Left renal cortex interstitium (tissue), 4 donors: ENCODE results near the gene SAA1. TPM values are rescaled to one million over a fixed set of nuclear protein-coding genes. Genes with fewer than 3 reads are reported as not detected.
"Not testable (repeated sequence)": the region's sequence is repeated elsewhere in the genome, so short reads cannot be mapped to it uniquely, and the experiment has no call there.

ENCODE experiments used
- DNase-seq, 4 donors: peaks; one replicate each; pipeline ENCODE4 v3.0.0-alpha.2; 2013; ENCODE audit warnings: low read depth in 4 of 4, low spot score in 2 of 4, missing footprints in 1 of 4
- polyA plus RNA-seq, 4 donors: library from polyadenylated mRNA; unstranded; fragments of 120-200 nt; gene quantifications; one replicate each; pipeline ENCODE4 v1.2.1, GENCODE V29; 2013; ENCODE audit not compliant: insufficient read length in 4 of 4

Gene SAA1
- polyA plus RNA-seq, 4 donors = not detected

DNA sequence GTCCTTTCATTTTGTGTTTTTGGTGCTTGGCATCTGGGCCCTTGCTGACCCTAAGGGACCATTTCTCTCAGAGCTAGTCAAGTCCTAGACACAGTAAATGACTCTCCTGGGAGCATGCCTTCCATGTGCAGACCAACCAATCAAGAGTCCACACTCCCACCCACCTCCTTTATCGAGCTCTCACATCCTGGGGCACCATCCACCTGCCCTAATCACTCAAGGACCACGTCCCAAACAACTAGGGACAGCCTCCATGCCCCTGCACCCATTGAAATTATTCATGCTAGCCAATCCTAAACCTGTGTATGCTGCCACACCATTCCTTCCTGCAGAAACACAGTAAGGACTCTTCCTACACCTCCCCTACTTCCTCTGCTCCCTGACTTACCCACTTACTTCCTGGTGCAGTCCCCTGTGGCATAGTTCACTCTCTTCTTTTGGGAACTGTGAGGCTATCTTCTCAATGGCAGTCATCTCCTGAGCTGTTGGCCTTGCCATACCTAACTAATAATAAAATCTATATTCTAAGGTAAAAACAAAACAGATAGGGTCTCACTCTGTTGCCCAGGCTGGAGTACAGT lies 11.2 kb upstream of the SAA1 start:
- no peak for DNase-seq

DNA sequence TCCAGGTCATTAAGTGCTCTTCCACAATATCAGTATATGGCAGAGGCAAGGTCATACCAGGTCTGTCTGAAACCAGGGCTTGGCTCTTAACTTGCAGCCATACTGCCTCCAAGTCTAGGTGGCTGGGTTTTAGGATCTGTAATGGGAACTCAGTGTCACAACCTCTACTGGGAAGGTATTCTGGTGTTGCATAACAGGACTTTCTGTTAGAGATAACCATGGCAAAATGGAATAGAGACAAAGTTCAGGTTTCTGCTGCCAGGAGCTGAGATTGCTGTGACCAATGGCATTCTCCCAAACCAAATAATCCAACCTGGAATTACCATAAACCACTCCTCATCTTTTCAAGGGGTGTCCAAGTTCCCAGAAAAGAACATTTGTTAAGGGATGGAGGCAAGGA lies 6.8 kb upstream of the SAA1 start:
- no peak for DNase-seq

DNA sequence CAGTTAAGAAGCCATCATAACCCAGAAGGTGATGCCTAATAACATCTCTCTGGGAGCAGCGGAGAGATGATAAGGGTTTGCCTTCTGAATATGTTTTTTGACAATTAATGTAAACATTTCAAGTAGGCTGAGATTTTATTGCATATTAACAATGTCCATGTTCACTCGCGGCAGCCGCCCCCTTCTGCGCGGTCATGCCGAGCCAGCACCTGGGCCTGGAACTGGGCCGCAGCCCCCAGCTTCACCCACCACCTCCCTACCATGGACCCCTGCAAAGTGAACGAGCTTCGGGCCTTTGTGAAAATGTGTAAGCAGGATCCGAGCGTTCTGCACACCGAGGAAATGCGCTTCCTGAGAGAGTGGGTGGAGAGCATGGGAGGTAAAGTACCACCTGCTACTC lies 4.3 kb upstream of the SAA1 start:
- DNase-seq = no peak

DNA sequence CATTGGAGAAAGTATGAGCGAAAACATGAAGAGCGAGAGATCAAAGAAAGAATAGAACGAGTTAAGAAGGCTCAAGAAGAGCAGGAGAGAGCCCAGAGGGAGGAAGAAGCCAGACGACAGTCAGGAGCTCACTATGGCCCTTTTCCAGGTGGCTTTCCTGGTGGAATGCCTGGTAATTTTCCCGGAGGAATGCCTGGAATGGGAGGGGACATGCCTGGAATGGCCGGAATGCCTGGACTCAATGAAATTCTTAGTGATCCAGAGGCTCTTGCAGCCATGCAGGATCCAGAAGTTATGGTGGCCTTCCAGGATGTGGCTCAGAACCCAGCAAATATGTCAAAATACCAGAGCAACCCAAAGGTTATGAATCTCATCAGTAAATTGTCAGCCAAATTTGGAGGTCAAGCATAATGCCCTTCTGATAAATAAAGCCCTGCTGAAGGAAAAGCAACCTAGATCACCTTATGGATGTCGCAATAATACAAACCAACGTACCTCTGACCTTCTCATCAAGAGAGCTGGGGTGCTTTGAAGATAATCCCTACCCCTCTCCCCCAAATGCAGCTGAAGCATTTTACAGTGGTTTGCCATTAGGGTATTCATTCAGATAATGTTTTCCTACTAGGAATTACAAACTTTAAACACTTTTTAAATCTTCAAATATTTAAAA lies 3.2 kb upstream of the SAA1 start:
- not testable (repeated sequence) for DNase-seq

DNA sequence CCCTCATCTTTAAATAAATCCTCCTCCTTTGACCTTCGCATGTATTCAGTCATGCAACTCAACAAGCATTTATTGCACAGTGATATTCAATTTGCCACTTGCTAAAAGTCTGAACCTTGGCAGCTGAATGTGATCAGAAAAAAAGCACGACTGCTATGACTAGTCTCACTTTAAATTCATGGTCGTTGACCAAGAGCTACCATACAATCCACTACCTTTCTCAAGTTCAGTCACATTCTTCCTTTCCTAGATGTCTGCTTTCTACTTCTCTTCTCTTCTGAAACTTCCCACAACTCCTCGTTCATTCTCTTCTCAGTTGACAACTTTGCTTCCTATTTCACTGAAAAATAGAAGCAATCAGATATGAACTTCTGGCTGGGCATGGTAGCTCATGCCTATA lies 2.0 kb upstream of the SAA1 start:
- DNase-seq = no peak

GRCh38 chr11:18264677-18265555 lies 1.1 kb upstream of the SAA1 start:
- no peak for DNase-seq

DNA sequence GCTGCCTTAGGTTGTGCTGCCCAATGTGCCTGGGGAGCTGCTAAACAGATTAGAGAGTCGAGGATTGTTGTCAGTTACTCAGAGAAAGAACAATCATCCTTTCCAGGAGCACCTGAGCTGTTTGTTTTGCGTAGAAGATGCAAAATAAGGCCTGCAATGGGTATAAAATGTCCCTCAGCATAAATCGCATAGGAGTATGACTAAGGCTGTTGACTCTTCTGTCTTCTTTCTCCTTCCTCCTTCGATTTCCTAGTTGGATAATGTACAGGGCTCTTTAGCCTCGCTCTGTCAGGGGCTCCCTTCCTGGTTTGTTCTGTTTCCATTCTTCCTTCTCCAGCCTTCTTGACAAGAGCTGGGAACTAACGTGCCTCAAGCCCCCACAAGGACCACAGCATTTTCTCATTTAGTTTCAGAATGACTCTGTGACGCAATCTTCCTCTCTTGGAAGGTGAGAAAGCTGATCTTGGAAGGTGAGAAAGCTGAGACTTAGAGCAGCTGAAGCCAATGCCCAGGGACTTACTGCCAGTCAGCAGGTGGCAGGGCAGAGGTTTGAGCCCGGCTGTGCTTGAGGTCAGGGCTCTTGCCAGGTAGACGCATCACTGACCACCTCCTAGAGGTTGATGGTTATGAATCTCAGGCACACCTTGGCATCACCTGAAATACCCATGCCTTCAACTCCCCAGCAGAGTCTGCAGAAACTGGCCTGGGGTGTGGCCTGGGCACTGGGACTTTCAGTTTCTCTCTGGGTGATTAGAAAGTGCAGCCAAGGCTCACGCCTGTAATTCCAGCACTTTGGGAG lies 1.5 kb downstream of the SAA1 start:
- not testable (repeated sequence) for DNase-seq

- DNase-seq = not testable (repeated sequence)
Measured at GRCh38 chr11:18269252-18269651, 3.2 kb downstream of the SAA1 start.

GRCh38 chr11:18270102-18270501 lies 4.0 kb downstream of the SAA1 start:
- no peak for DNase-seq

GRCh38 chr11:18271206-18271605 lies 5.1 kb downstream of the SAA1 start:
- no peak for DNase-seq

- DNase-seq = no peak
Measured at GRCh38 chr11:18277565-18278271, 11.7 kb downstream of the SAA1 start.

DNA sequence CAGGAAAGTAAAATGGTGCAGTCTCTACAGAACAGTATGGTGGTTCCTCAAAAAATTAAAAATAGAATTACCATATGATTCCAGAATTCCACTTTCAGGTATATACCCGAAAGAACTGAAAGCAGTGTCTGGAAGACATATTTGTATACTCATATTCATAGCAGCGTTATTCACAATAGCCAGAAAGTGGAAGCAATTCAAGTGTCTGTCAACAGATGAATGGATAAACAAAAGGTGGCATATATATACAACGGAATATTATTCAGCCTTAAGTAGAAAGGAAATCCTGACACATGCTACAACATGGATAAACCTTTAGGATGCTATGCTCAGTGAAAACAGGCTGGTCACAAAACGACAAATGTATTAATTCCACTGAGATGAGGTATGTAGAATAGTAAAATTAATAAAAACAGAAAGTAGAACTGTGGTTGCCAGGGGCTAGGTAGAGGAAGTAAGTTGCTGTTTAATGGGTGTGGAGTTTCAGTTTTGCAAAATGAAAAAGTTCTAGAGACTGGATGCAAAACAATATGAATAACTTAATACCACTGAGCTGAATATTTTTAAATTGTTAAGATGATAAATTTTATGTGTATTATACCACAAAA lies 14.5 kb downstream of the SAA1 start:
- no peak for DNase-seq

- DNase-seq = no peak
Measured at GRCh38 chr11:18282626-18283025, 16.6 kb downstream of the SAA1 start.

- no peak for DNase-seq
Measured at GRCh38 chr11:18285841-18286240, 19.8 kb downstream of the SAA1 start.

GRCh38 chr11:18288911-18289310 lies 22.8 kb downstream of the SAA1 start:
- no peak for DNase-seq

- no peak for DNase-seq
Measured at GRCh38 chr11:18294862-18295261, 28.8 kb downstream of the SAA1 start.

DNA sequence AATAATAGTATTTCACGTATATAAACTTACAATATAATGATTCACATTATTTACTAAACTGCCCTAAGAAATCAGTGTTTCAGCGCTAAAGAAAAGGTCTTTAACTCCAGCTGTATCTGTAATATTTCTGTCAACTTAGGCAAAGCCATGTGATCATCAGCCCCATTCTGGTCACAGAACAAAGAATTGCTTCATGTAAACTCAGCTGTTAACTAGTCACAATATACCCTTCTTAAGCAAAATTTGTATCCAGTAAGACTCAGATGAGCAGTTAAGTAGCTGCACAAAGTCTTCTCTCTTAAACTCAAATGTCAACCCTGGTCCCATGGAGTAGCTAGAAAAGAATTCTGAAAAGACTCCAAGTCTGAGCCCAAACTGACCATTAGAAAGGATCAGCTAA lies 29.3 kb downstream of the SAA1 start:
- DNase-seq = no peak

DNA sequence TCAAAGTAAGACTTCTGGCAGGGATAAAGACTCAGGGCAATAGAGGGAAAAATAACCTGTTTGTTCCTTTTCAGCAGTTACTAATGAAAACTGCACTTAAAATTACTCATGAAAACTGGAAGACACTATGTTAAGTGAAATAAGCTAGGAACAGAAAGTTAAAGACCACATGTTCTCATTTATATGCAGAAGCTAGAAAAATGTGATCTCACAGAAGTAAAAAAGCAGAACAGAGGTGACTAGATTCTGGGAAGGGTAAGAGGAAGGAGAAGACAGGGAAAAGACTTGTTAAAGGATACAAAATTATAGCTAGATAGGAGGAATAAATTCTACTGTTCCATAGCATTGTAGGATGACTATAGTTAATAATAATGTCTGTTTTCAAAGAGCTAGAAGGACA lies 33.7 kb downstream of the SAA1 start:
- DNase-seq = no peak

- DNase-seq = no peak
Measured at GRCh38 chr11:18304745-18305144, 38.7 kb downstream of the SAA1 start.
